Mesodermal cell (in vitro differentiated cells): ENCODE data around the gene EFHD1.

ENCODE experiments used
- H3K27ac ChIP-seq: 2 replicates; pipeline ENCODE4 v1.7.0; 2013; ENCODE audit warnings: mild to moderate bottlenecking, low read depth, low read length, moderate library complexity; ENCODE audit not compliant: severe bottlenecking
- H3K36me3 ChIP-seq: 2 replicates; pipeline ENCODE4 v1.7.1; 2013; ENCODE audit warnings: mild to moderate bottlenecking, low read length, moderate library complexity; ENCODE audit not compliant: control insufficient read depth, insufficient read depth
- H3K4me1 ChIP-seq: one replicate; pipeline ENCODE4 v1.7.1; 2013; ENCODE audit warnings: mild to moderate bottlenecking, low read length; ENCODE audit not compliant: insufficient read depth, control insufficient read depth, poor library complexity, severe bottlenecking
- H3K4me3 ChIP-seq: 2 replicates; pipeline ENCODE4 v1.7.0; 2013; ENCODE audit warnings: low read length, control low read depth, mild to moderate bottlenecking; ENCODE audit not compliant: insufficient read depth, poor library complexity, severe bottlenecking; ENCODE audit errors: extremely low read depth
- H3K9me3 ChIP-seq: 2 replicates; pipeline ENCODE4 v1.7.1; 2013; ENCODE audit warnings: mild to moderate bottlenecking, low read length, moderate library complexity; ENCODE audit not compliant: control insufficient read depth
- WGBS, 2 experiments: methylation state at CpG; one replicate each; pipeline ENCODE4 v1.1.5; 2013; ENCODE audit warnings: missing lambda C conversion rate in 2 of 2; ENCODE audit not compliant: insufficient coverage in 2 of 2; 5-methylcytosine and 5-hydroxymethylcytosine counted together

The EFHD1 gene

GRCh38 chr2:232635820-232636219 is 2.4 kb downstream of the EFHD1 start:
- Histone ChIP-seq H3K4me1 (no peaks in the 10 kb centered on the region), H3K36me3 (no peaks in the 10 kb centered on the region), H3K4me3 (no peak overlapping the region), H3K27ac (no peak overlapping the region), H3K9me3 (no peaks in the 10 kb centered on the region)
- 100% methylated on average over 2 of the region's 4 CpGs for WGBS, 2 experiments

- H3K9me3 ChIP-seq = no peaks in the 10 kb centered on the region
These were observed 3.5 kb downstream of the EFHD1 start for GRCh38 chr2:232636788-232637420.

GRCh38 chr2:232637866-232638583 is 4.6 kb downstream of the EFHD1 start:
- H3K36me3 ChIP-seq = no peaks in the 10 kb centered on the region
- WGBS, 2 experiments = 80 to 87% methylated on average over 5 to 6 of the region's 11 CpGs
- H3K9me3 ChIP-seq = no peaks in the 10 kb centered on the region
- no peak overlapping the region for H3K4me3 ChIP-seq
- H3K27ac ChIP-seq = no peak overlapping the region
- no peaks in the 10 kb centered on the region for H3K4me1 ChIP-seq

More at GRCh38 chr2:232636788-232637420, 3.5 kb downstream of the EFHD1 start:
- Histone ChIP-seq H3K36me3 (no peaks in the 10 kb centered on the region), H3K4me3 (no peak overlapping the region), H3K27ac (no peak overlapping the region), H3K4me1 (no peaks in the 10 kb centered on the region)
- 95 to 96% methylated on average over 8 to 10 of the region's 16 CpGs for WGBS, 2 experiments

GRCh38 chr2:232641153-232641848 is 7.9 kb downstream of the EFHD1 start:
- H3K9me3 ChIP-seq = no peaks in the 10 kb centered on the region
- H3K4me1 ChIP-seq = no peaks in the 10 kb centered on the region
- no peak overlapping the region for H3K27ac ChIP-seq
- 89 to 90% methylated on average over 7 to 11 of the region's 11 CpGs for WGBS, 2 experiments
- H3K4me3 ChIP-seq = no peak overlapping the region
- no peaks in the 10 kb centered on the region for H3K36me3 ChIP-seq

DNA sequence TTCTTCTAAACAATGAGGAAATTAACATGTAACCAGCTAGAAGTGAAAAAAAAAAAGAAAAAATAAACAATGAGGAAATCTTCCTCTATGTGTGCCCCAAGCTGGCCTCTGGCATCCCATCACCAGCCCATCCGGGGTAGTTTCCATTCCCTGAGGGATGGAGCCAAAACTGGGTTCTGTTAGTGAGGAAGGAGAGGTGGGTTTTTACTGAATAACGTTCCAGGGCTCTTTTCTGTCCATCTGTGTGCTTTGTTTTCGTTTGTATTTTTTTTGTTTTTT is 9.7 kb downstream of the EFHD1 start:
- no peaks in the 10 kb centered on the region for H3K9me3 ChIP-seq
- no peak overlapping the region for H3K27ac ChIP-seq
- no peak overlapping the region for H3K4me3 ChIP-seq
- H3K4me1 ChIP-seq = no peaks in the 10 kb centered on the region
- H3K36me3 ChIP-seq = no peaks in the 10 kb centered on the region
- 73 to 92% methylated on average over 2 to 3 of the region's 3 CpGs for WGBS, 2 experiments

GRCh38 chr2:232643813-232644347 is 10.5 kb downstream of the EFHD1 start:
- H3K9me3 ChIP-seq = no peaks in the 10 kb centered on the region
- H3K27ac ChIP-seq = no peak overlapping the region
- WGBS, 2 experiments = 80 to 86% methylated on average over 5 of the region's 8 CpGs
- H3K4me3 ChIP-seq = no peak overlapping the region
- H3K36me3 ChIP-seq = no peaks in the 10 kb centered on the region
- H3K4me1 ChIP-seq = no peaks in the 10 kb centered on the region

GRCh38 chr2:232645061-232645460 is 11.7 kb downstream of the EFHD1 start:
- H3K4me1 ChIP-seq = no peaks in the 10 kb centered on the region
- H3K9me3 ChIP-seq = no peaks in the 10 kb centered on the region
- H3K27ac ChIP-seq = no peak overlapping the region
- WGBS, 2 experiments = 86% methylated on average over 4 of the region's 6 CpGs; no CpG with 5 or more reads in 1 of the 2 experiments
- H3K36me3 ChIP-seq = no peaks in the 10 kb centered on the region
- no peak overlapping the region for H3K4me3 ChIP-seq

DNA sequence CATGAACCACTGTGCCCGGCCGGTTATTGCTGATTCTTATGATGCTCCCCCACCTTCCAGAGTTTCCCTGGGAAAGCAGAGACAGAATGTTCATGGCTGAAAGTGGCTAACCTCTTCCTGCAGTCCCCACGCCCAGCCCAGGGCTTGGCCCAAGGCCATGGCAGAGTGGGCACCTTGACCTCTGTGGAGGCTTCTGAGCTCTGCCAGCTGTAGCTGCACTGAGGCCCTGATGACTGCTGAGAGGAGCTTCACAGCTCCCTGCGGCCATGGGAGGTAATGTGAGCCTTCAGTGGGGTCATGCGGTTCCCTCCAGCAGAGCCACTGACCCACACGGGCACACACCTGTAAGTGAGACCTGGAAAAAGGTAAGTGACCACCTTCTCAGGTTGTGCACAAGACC is 13.3 kb downstream of the EFHD1 start:
- Histone ChIP-seq H3K36me3 (no peaks in the 10 kb centered on the region), H3K4me1 (no peaks in the 10 kb centered on the region), H3K27ac (no peak overlapping the region), H3K4me3 (no peak overlapping the region), H3K9me3 (no peaks in the 10 kb centered on the region)
- 93 to 95% methylated on average over 6 of the region's 6 CpGs for WGBS, 2 experiments

GRCh38 chr2:232647261-232647660 is 13.9 kb downstream of the EFHD1 start:
- 82 to 85% methylated on average over 4 to 7 of the region's 8 CpGs for WGBS, 2 experiments
- Histone ChIP-seq H3K36me3 (no peaks in the 10 kb centered on the region), H3K9me3 (no peaks in the 10 kb centered on the region), H3K27ac (no peak overlapping the region), H3K4me1 (peaks cover 3% of the 10 kb centered on the region), H3K4me3 (no peak overlapping the region)

DNA sequence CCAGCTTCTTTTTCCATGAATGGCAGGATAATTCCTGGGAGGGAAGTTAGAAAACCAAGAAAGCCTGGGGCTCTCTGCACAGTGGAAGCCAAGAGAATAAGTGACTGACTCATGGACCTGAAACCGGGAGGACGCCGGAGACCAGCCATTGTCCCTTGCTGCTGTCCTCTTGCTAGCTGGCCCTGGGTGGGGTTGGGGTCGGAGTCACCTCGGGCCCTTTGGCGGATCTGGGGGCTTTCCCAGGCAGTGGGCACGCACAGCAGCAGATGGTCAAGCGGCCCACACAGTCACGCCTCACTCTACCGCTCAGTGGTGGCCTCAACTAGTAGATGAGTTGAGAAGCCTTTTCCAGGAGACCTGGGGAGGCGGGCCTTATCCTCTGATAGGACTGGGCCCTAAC is 15.6 kb downstream of the EFHD1 start:
- Histone ChIP-seq H3K4me1 (peaks cover 5% of the 10 kb centered on the region), H3K27ac (no peak overlapping the region), H3K36me3 (no peaks in the 10 kb centered on the region), H3K9me3 (no peaks in the 10 kb centered on the region), H3K4me3 (no peak overlapping the region)
- WGBS, 2 experiments = 95 to 97% methylated on average over 11 of the region's 11 CpGs

DNA sequence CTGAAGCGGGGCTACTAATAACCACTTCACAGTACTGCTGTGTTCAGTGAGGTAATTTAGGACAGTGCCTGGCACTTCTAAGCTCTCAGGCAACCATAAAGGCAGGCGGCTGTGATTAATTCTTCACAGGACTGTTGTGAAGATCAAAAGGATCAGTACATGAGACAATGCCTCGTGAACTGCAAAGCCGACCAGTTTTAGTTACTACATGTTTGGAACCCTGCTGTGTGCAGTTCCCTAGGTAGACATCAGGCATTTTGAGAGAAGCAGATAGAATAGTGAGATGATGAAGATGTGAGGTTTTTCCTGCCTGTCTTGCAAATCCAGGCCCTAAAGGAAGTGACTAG is 19.1 kb downstream of the EFHD1 start:
- Histone ChIP-seq H3K4me1 (peaks cover 10% of the 10 kb centered on the region), H3K36me3 (no peaks in the 10 kb centered on the region), H3K27ac (peak overlapping the region; percentile 50), H3K9me3 (no peaks in the 10 kb centered on the region), H3K4me3 (no peak overlapping the region)
- WGBS, 2 experiments = 55 to 73% methylated on average over 3 to 4 of the region's 4 CpGs
